Epithelial cell of umbilical artery (primary cell): Measurements from ENCODE around the gene BBS12. TPM values are rescaled to one million over a fixed set of nuclear protein-coding genes. Genes with fewer than 3 reads are reported as not detected.

ENCODE experiments used
- total RNA-seq: library from RNA; depleted of rRNA; stranded (reverse); fragments of >200 nt; gene quantifications from 2 replicates; pipeline ENCODE4 v1.2.3, GENCODE V29; 2014

Gene BBS12
- 3.9 and 6.2 TPM in 2 replicates for total RNA-seq

DNA sequence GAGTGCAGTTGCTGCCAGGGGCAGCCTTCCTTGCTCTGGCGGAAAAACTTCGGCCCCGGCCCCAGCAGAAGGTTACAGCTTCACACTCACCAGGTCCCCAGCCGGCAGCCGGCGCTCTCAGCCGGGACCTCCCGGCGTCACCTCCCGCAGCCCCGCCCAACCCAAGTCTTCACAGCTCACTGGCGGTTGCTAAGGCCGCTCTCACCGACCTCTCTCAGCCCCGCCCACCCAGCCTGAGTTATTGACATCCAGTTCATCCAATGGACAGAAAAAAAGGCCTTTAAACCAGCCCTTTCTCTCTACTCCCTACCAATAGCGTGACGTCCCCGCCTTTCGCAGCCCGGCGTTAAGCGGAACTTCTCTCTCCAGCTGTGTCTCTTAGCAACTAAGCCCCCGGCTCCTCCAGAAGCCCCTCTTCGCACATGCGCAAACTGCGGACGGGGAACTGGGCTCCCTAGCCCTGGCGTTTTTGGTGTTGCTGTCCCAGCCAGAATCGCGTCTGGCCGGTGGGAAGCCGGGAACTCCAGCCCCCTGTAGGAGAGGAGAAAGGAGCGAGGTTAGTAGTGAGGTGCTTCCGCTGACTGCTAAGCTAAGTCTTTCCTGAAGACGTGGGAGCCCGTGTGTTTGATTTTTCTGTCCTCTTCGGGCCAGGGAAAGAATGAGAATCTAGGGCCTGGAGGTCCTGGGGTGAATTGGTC, at the start of gene BBS12:
Gene BBS12 (plus strand): TSS at position 376 of the 698 bp plus-strand sequence. CDS start 9,189 bp downstream, outside the sequence.

Other genes starting within 250 kb of the BBS12 start
- not detected in 2 replicates for gene IL21, start 111.6 kb upstream of the BBS12 start, total RNA-seq
- gene FGF2, start 94.1 kb downstream of the BBS12 start, total RNA-seq, result 13.3 and 33.7 TPM in 2 replicates
- gene NUDT6, start 189.9 kb downstream of the BBS12 start, total RNA-seq, result 6.8 and 10.4 TPM in 2 replicates